Stimulated activated naive CD8-positive, alpha-beta T cell treated with anti-CD3 and anti-CD28 coated beads, Interleukin-15, Interleukin-2, amounts not matched to agents 100 ng/mL and 50 ng/mL, for 24 hours (primary cell): ENCODE measurements around the gene MALAT1.

ENCODE experiments used
- H3K27ac Mint-ChIP-seq: one replicate; pipeline ENCODE4 v1.8.0; 2021; ENCODE audit warnings: mild to moderate bottlenecking, mixed read lengths
- H3K27me3 Mint-ChIP-seq: one replicate; pipeline ENCODE4 v1.8.0; 2021; ENCODE audit warnings: mixed read lengths
- H3K36me3 Mint-ChIP-seq: one replicate; pipeline ENCODE4 v1.8.0; 2021; ENCODE audit warnings: low read depth, mixed read lengths
- H3K4me1 Mint-ChIP-seq: one replicate; pipeline ENCODE4 v1.8.0; 2021; ENCODE audit warnings: low read depth, mixed read lengths
- H3K4me3 Mint-ChIP-seq: one replicate; pipeline ENCODE4 v1.8.0; 2021; ENCODE audit warnings: mild to moderate bottlenecking, mixed read lengths
- H3K9me3 Mint-ChIP-seq: one replicate; pipeline ENCODE4 v1.8.0; 2021; ENCODE audit warnings: mixed read lengths

MALAT1 gene

DNA sequence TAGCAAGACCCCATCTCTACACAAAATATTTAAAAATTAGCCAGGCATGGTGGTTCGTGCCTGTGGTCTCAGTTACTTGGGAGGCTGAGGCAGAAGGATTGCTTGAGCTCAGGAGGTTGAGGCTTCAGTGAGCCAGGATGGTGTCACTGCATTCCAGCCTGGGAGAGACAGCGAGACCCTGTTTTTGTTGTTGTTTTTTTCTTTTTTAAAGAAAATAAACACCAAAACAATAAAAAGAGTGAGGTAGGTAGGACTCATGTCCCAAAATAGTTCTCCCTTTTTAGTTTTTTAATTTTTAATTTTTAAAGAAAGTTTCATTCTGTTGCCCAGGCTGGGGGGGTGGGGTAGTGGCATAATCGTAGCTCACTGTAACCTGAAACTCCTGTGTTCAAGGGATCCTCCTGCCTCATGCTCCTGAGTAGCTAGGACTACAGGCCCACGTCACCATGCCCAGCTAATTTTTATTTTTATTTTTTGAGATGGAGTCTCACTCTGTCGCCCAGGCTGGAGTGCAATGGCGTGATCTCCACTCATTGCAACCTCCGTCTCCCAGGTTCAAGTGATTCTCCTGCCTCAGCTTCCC is 25.5 kb upstream of the MALAT1 start:
- Mint-ChIP-seq H3K9me3 (no peaks in the 10 kb centered on the region), H3K27me3 (no peaks in the 10 kb centered on the region), H3K36me3 (peaks cover 9% of the 10 kb centered on the region), H3K4me3 (peak overlapping the region; percentile 17), H3K4me1 (peaks cover 56% of the 10 kb centered on the region), H3K27ac (no peak overlapping the region)

DNA sequence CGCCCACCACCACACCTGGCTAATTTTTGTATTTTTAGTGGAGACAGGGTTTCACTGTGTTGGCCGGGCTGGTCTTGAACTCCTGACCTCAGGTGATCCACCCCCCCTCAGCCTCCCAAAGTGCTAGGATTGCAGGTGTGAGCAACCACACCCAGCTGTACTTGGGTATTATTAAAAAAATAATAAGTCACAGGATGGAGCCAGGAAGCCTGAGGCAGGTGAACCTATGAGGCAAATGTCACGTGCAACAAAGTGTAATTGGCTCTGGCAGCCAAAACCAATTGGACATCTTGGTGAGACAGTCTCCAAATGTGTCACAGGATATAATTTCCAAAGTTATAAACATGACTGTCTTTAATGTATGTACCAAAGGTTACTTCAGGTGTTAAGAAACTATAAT is 24.0 kb upstream of the MALAT1 start:
- Mint-ChIP-seq H3K4me3 (peak overlapping the region; percentile 47), H3K9me3 (no peaks in the 10 kb centered on the region), H3K36me3 (peaks cover 9% of the 10 kb centered on the region), H3K27ac (peak overlapping the region; percentile 41), H3K4me1 (peaks cover 62% of the 10 kb centered on the region), H3K27me3 (no peaks in the 10 kb centered on the region)

DNA sequence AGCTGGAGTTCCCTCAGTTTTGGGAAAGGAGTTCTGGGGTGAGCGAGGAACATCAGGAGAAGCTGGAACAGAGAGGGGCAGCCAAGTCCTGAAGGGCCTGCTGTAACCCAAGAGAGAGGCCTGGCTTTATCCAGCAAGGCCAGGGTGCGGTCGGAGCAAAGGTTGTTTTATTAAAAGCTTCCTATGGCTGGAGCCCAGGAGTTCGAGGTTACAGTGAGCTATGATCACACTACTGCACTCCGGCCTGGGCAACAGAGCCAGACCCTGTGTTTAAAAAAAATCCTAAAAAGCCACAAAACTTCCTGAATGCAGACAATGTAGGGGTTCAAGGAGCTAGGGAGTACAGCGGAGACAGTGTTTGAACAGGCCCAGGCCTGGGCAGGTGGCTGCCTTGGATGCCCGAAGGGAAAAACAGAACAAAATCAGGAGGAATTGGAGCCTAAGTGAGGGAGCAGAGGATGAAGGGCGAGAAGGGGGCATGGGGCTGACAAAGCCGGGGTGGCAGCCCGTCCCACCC is 22.2 kb upstream of the MALAT1 start:
- H3K27ac Mint-ChIP-seq: peak overlapping the region; percentile 94
- H3K27me3 Mint-ChIP-seq: no peaks in the 10 kb centered on the region
- peaks cover 51% of the 10 kb centered on the region for H3K4me1 Mint-ChIP-seq
- peaks cover 9% of the 10 kb centered on the region for H3K36me3 Mint-ChIP-seq
- no peaks in the 10 kb centered on the region for H3K9me3 Mint-ChIP-seq
- H3K4me3 Mint-ChIP-seq: peak overlapping the region; percentile 90

DNA sequence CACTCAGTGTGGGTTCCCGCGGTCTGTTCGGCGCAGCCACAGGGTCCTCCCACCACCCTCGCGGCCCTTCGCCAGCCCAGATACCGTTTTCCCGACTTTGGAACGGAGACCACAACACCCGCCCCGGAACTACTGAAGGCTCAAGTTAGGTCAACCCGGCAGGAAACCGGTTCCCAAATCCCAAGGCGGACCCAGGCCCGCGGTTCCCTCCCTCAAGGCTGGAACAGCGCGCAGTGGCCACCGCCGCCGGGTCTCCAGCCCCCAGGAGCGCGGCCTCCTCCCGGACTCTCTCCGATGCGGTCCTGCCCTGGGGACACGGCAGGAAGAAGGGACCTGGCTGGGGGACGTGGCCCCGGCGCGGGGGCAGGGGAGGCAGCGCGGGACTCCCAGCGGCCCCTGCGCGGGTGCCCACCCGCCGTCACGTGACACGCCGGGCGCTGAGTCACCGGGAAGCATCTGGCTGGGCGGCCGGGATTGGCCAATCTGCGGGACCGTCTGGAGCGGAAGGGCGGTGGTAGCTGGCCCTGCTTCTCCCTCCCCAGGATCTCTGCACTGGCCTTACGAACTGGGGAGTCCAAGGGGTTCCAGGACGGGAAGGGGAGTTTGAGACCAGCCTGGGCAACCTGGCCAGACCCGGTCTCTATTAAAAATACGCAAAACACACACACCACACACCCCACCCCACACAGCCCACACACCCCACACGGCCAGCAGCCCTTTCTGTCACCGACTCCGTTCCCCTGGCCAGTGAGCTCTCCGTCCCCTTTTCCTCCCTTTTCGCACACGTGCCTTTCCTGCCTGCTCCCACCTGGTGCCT is 21.5 kb upstream of the MALAT1 start:
- no peaks in the 10 kb centered on the region for H3K27me3 Mint-ChIP-seq
- H3K36me3 Mint-ChIP-seq: peaks cover 9% of the 10 kb centered on the region
- peaks cover 44% of the 10 kb centered on the region for H3K4me1 Mint-ChIP-seq
- peak overlapping the region; percentile 98 for H3K27ac Mint-ChIP-seq
- H3K4me3 Mint-ChIP-seq: peak overlapping the region; percentile 90
- H3K9me3 Mint-ChIP-seq: no peaks in the 10 kb centered on the region

DNA sequence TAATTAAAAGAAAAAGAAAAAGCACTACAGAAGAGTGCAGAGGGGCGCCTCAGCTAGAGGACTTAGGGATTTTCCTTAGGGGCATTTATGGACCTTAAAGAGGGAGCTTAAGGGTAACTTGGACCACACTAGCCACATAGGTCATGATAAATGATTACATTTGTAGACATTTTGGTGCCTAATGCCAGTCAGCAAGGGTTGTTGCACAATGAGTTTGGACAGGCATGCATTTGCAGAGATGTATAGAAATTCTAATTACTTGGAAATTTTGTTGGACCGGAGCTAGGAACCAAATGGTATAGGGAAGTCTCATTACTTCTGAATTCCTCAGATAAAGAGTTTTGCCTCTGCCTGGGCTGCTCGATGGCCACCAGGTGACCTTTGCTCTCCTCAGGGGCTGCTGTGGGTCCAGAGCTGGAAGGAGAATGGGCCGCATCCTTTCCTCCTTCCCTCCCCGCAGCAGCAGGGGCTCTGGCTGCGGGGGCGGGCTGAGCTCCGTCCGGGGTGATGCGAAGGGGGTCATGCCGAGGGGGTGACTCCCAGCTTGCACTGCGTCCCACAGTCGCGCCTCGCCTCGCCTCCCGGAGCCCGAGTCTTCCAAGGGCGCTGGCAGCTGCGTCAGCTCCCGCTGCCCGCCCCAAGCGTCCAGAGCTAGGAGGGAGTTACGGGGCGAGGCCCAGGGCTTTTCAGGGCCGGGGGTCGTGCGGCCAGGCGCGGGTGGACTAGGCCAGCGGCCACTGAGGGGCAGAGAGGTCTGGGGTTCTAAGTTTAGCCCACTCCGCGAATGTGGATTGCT is 20.3 kb upstream of the MALAT1 start:
- Mint-ChIP-seq H3K36me3 (peaks cover 9% of the 10 kb centered on the region), H3K27ac (peak overlapping the region; percentile 70), H3K27me3 (no peaks in the 10 kb centered on the region), H3K4me3 (no peak overlapping the region), H3K4me1 (peaks cover 37% of the 10 kb centered on the region), H3K9me3 (no peaks in the 10 kb centered on the region)

DNA sequence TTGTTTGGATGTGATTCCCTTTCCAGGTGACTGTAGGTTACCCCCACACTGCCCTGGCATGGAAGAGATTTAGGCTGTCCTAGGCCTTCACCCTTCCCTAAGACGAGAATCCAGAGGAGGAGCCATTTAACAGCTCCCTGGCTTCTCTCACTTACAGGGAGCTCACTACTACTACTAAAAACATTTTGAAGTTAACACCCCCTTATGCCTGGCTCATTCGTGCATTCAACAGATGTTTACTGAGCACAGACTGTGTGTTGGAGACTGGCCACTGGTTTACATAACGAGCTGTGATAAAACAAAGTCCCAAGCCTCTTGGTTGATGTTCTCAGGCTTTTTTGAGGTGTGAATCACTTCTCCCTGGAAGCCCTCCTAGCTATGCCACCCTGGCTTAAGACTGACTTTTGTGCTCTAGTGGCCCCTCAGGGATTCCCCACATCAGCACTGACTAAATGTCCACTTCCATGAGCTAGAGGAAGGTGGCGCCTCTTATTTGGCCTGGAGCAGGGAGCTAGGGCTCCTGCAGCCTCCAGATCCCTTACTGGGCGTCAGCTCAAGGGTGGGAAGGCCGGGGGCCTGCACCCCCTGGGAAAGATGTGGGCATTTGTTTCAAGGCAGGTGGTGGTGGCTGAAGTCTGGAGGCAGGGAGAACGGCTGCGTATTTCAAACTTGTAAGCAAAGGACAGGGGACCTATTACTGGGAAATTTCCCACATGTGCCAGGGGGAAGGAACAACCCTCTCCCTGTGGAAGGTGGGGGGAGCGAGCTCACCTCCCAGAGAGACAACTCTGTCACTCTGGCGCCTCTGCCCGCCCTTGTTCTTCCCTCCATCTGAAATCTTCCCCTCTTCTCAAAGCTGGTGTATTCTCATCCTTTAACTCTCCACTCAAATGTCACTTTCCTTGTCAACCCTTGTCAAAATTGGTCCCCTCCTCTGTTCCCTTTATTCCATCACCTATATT is 19.4 kb upstream of the MALAT1 start:
- Mint-ChIP-seq H3K27ac (peak overlapping the region; percentile 38), H3K27me3 (no peaks in the 10 kb centered on the region), H3K36me3 (peaks cover 9% of the 10 kb centered on the region), H3K4me3 (no peak overlapping the region), H3K9me3 (no peaks in the 10 kb centered on the region), H3K4me1 (peaks cover 37% of the 10 kb centered on the region)

DNA sequence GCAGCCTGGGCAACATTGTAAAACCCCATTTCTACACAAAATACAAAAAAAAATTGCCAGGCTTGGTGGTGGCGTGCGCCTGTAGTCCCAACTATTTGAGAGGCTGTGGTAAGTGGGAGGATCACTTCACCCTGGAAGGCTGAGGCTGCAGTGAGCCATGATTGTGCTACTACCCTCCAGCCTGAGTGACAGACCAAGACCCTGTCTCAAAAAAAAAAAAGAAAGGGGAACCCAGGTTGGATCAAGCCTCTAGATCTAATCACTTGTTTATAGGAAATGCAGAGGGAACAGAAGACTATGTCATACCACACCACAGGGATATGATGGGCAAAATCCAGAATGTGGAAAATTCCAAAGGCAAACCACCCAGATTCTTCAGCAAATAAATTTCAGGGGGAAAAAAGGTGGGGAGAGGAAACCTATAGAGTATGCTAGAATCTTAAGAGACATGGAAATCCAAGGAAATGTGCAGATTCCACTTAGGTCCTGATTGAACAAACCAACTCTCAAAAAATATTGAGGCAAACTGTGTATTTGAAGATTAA is 16.5 kb upstream of the MALAT1 start:
- H3K27me3 Mint-ChIP-seq: no peaks in the 10 kb centered on the region
- peaks cover 40% of the 10 kb centered on the region for H3K4me1 Mint-ChIP-seq
- no peaks in the 10 kb centered on the region for H3K9me3 Mint-ChIP-seq
- H3K36me3 Mint-ChIP-seq: no peaks in the 10 kb centered on the region
- H3K27ac Mint-ChIP-seq: peak overlapping the region; percentile 36
- H3K4me3 Mint-ChIP-seq: no peak overlapping the region

DNA sequence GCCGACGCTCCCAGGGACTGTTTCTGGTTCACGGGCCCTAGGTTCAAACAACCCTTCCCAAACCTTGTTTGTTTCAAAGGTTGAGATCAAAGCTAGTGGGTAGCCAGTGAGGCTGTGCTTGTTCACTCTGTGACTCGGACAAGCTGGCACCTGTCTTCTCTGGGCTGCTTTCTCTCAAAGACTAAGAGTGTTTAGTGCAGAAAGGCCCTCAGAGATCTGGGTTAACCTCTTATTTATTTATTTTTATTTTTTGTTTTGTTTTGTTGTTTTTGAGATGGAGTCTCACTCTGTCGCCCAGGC is 13.0 kb upstream of the MALAT1 start:
- Mint-ChIP-seq H3K4me3 (no peak overlapping the region), H3K27ac (no peak overlapping the region), H3K9me3 (no peaks in the 10 kb centered on the region), H3K4me1 (peaks cover 49% of the 10 kb centered on the region), H3K36me3 (no peaks in the 10 kb centered on the region), H3K27me3 (no peaks in the 10 kb centered on the region)

DNA sequence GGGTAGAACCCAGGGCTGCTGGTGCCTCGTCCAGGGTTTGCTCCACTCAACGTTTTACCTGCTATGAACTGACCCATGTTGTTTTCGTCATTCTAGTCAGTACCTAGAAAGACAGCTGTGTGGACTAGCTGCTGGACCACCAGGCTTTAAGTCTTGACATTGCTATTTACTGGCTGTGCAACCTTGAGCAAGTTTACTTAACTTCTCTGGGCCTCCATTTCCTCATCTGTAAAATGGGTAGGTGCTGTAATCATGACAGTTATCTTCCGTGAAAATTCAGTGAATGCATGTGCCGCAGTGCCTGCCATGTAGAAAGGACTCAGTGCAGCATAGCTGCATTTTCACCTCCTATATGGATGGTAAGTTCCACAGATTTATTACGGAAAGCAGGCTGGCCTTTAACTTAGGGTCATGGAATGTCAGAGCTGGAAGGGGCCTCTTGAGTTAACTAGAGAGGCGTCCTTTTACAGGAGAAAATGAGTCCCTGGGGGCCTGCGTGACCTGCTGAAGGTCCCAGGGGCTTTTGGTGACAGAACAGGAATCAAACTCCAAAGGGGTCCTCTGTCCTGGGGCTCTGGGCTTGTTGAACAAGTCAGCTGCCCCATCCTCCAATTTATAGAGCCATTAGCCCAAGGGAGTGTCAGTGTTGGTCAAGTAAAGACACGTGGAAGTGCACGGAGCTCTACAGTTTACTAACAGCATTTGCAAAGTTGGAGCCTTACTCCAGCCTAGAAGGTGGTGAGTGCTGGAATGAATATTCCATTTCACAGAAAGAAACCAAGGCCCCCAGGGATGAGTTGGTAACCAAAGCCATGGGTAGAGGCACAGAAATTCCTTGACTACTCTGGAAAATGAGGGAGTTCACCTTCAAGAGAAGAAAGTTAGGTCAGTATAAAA is 12.0 kb upstream of the MALAT1 start:
- no peaks in the 10 kb centered on the region for H3K9me3 Mint-ChIP-seq
- peak overlapping the region; percentile 86 for H3K27ac Mint-ChIP-seq
- peaks cover 58% of the 10 kb centered on the region for H3K4me1 Mint-ChIP-seq
- no peak overlapping the region for H3K4me3 Mint-ChIP-seq
- H3K36me3 Mint-ChIP-seq: no peaks in the 10 kb centered on the region
- H3K27me3 Mint-ChIP-seq: no peaks in the 10 kb centered on the region

DNA sequence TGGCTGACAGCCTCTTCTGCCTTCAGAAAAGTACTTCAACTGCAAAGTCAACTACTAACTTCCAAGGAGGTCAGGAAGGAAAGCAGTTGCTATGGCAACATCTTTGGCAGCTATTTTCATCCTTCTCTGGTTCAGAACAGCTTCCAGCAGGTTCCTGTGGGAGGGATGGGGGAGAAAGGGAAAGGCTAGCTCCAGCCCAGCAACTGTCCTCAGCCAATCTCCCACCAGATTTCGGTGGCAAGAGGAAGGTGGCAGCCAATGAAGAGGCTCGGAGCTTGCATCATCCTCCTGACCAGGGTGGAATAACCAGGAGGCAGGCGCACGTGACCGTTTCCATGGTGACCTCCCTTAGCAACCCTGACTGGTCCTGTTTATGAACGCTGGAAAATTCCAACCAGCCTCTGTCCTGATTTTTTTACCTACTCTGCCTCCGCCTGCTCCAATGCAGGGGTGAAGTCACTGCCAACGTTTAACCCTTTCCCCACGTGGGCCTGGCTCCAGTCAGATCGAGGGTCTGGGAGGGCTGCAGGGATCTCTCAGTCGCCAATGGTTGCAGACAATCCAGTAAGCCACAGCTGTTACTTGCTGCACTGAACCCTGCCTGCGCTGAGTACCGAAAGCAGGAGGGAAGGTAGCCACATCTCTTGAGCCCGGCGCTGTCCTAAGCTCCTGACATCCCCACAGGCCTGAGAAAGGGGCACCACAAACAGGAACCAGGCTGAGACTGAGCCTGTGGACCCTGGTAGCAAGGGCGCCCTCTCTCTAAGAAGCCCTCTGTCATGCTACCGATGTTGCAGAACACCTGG is 11.2 kb upstream of the MALAT1 start:
- H3K27me3 Mint-ChIP-seq: no peaks in the 10 kb centered on the region
- H3K4me3 Mint-ChIP-seq: peak overlapping the region; percentile 58
- H3K4me1 Mint-ChIP-seq: peaks cover 67% of the 10 kb centered on the region
- no peaks in the 10 kb centered on the region for H3K36me3 Mint-ChIP-seq
- no peaks in the 10 kb centered on the region for H3K9me3 Mint-ChIP-seq
- peak overlapping the region; percentile 86 for H3K27ac Mint-ChIP-seq

DNA sequence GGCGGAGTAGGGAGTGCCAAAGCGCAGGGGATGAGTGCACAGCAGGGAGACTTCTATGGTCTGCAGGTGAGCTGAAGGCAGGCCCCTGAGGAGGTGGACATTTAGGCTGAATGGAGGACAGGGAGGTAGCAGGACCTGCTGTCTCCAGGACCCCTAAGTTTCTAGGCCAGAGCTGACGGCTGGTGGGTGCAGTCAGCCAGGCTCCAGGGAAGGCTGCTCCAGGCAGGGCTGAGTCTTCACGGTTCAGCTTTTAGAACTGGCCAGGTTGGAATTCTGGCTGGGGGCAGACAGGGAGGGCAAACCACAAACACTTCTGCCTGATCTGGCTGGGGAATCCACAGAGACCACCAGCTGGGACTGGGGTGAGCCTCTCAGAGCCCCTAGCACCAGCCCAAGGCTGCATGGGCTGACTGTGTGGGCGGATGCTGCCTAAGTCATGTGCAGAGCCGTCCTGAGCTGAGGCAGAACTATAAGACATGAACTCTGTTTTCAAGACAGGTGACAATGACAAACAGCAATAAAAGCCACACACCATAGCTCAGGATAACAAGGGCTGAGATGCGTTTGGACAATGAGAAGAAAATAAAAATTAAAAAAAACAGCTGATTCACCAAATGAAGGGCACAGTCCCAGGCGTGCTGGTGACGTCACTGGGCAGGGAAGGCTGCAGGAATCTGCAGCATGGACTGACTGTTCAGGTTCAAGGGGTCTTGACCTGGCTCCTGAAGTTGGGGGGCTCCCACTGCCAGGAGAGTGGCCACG is 10.4 kb upstream of the MALAT1 start:
- Mint-ChIP-seq H3K27ac (peak overlapping the region; percentile 86), H3K36me3 (no peaks in the 10 kb centered on the region), H3K4me3 (peak overlapping the region; percentile 58), H3K9me3 (no peaks in the 10 kb centered on the region), H3K4me1 (peaks cover 74% of the 10 kb centered on the region), H3K27me3 (no peaks in the 10 kb centered on the region)

DNA sequence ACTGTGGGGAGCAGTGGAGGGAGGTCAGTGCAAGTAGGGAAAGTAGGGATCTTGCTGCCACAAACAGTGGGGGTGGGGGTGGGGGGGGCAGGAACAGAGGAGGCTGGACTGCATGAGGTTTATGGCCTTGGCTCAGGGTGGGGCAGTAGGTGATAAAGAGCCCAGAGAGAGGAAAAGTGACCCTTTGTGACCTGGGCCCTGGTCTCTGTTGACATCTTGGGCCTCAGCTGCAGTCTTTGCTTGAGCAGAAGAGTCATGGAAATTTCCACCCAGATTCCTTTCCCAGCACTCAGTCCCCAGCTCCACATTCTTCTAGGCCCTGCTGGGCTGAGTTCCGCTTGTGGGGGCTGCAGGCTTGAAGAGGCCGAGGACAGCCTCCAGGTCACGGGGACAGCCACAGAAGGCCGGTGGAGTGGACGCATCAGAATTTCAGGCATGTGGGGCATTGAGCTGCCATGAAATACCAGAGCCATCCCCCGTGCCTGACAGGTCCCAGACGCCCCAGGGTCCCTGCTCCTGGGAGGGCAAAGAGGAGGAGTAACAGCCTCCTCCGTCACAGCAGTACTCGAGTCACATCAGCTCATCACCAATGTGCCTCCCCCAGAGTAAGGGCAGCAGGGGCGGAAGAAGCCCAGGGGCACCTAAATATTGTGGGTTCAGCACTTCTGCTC is 9.7 kb upstream of the MALAT1 start:
- Mint-ChIP-seq H3K9me3 (no peaks in the 10 kb centered on the region), H3K4me3 (no peak overlapping the region), H3K27ac (no peak overlapping the region), H3K36me3 (no peaks in the 10 kb centered on the region), H3K27me3 (no peaks in the 10 kb centered on the region), H3K4me1 (peaks cover 82% of the 10 kb centered on the region)
